GM12875 (cell line): ENCODE measurements around the gene SGSM2.

Experiments
- H3K4me3 ChIP-seq: one replicate; pipeline ENCODE4 v1.5.1; 2011; ENCODE audit warnings: low read depth, low read length, control low read depth
- CTCF ChIP-seq: IDR thresholded peaks from 2 replicates; pipeline ENCODE4 v1.5.1; 2011; ENCODE audit warnings: low read depth, mild to moderate bottlenecking, control low read depth, inconsistent platforms, low read length, moderate library complexity, borderline replicate concordance; ENCODE audit not compliant: insufficient read depth

SGSM2 gene

GRCh38 chr17:2393174-2393953 is 56.1 kb downstream of the SGSM2 start:
- TF ChIP-seq CTCF = no peak
- H3K4me3 ChIP-seq = peak overlapping the region; percentile 87

- peak overlapping the region; percentile 36 for H3K4me3 ChIP-seq
- no peak for TF ChIP-seq CTCF
Observed at GRCh38 chr17:2393954-2394749, 56.9 kb downstream of the SGSM2 start.

GRCh38 chr17:2394775-2395201 is 57.5 kb downstream of the SGSM2 start:
- TF ChIP-seq CTCF = no peak
- no peak overlapping the region for H3K4me3 ChIP-seq

- TF ChIP-seq CTCF = no peak
- H3K4me3 ChIP-seq = no peak overlapping the region
Observed at GRCh38 chr17:2395258-2396181, 58.2 kb downstream of the SGSM2 start.

DNA sequence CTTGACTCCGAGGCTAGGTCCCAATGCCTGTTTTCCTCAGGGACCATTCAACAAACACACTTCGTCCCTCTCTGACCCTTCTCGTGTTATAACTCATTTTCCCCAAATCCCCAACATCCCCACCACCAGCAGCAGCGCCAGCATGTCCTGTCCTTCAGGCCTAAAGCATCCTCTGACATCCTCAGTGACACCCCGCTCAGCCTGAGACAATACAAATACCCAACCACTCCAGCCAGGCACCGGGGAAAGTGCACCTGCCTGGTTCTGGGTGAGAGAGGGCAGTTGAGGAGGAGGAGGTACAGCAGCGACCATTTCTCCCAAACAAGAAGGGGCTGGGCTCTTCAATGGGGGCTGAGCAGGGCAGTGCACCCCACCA is 58.9 kb downstream of the SGSM2 start:
- no peak for TF ChIP-seq CTCF
- peak overlapping the region; percentile 42 for H3K4me3 ChIP-seq

- no peak for TF ChIP-seq CTCF
- H3K4me3 ChIP-seq = peak overlapping the region; percentile 42
Observed at GRCh38 chr17:2396568-2397246, 59.4 kb downstream of the SGSM2 start.
